ENCODE measurements around the gene FLOT2. TPM values are rescaled to one million over a fixed set of nuclear protein-coding genes. Genes with fewer than 3 reads are reported as not detected.

FLOT2 gene
- total RNA-seq, 3 donors from 2014 or later (not counting 1 experiment from before 2014, with no cell fraction given) = 132 to 152 (median 152) TPM

- Mint-ChIP-seq H3K27me3 (ENCODE audit: low read depth in 2 of 2) (no peaks in the 10 kb centered on the region), H3K4me3 (peak overlapping the region; percentile 40), H3K36me3 (no peaks in the 10 kb centered on the region), H3K9me3 (no peaks in the 10 kb centered on the region), H3K27ac (peak overlapping the region; percentile 79 to 91), H3K4me1 (peaks cover 9 to 14% of the 10 kb centered on the region in 2 donors)
- H3K36me3 ChIP-seq (ENCODE audit: control insufficient read depth, insufficient read depth, low read length) = no peaks in the 10 kb centered on the region
- 19% methylated on average over 5 of the region's 6 CpGs for WGBS (ENCODE audit: insufficient coverage)
- TF ChIP-seq, protein P1, sequence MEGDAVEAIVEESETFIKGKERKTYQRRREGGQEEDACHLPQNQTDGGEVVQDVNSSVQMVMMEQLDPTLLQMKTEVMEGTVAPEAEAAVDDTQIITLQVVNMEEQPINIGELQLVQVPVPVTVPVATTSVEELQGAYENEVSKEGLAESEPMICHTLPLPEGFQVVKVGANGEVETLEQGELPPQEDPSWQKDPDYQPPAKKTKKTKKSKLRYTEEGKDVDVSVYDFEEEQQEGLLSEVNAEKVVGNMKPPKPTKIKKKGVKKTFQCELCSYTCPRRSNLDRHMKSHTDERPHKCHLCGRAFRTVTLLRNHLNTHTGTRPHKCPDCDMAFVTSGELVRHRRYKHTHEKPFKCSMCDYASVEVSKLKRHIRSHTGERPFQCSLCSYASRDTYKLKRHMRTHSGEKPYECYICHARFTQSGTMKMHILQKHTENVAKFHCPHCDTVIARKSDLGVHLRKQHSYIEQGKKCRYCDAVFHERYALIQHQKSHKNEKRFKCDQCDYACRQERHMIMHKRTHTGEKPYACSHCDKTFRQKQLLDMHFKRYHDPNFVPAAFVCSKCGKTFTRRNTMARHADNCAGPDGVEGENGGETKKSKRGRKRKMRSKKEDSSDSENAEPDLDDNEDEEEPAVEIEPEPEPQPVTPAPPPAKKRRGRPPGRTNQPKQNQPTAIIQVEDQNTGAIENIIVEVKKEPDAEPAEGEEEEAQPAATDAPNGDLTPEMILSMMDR (IDR thresholded peaks at IDR 0.05) = no peak
- peak overlapping the region; percentile 65 for H3K27ac ChIP-seq (ENCODE audit: low read length)
- peaks cover 17% of the 10 kb centered on the region for H3K4me1 ChIP-seq (ENCODE audit: control insufficient read depth, insufficient read depth, low read length)
- H3K27me3 ChIP-seq (ENCODE audit: control insufficient read depth, insufficient read depth, low read length) = no peaks in the 10 kb centered on the region
- no peak overlapping the region for H3K4me3 ChIP-seq (ENCODE audit: low read length)
- peak; percentile 92 to 99 (median 98) for ATAC-seq
- H3K9me3 ChIP-seq (ENCODE audit: control insufficient read depth, insufficient read depth, low read length) = no peaks in the 10 kb centered on the region
- peak; percentile 23 to 68 for DNase-seq
- intact Hi-C loops (cut with micrococcal nuclease) = no loop called here
Observed at GRCh38 chr17:28871056-28871579, 26.4 kb downstream of the FLOT2 start.

- ATAC-seq (no peak), DNase-seq (no peak)
- no peaks in the 10 kb centered on the region for H3K9me3 Mint-ChIP-seq
- no peaks in the 10 kb centered on the region for H3K27me3 Mint-ChIP-seq (ENCODE audit: low read depth in 2 of 2)
- no peaks in the 10 kb centered on the region for H3K36me3 Mint-ChIP-seq
- H3K4me3 Mint-ChIP-seq = no peak overlapping the region
- H3K4me1 Mint-ChIP-seq = peaks cover 9 to 14% of the 10 kb centered on the region in 2 donors
- TF ChIP-seq, protein P1 (IDR thresholded peaks at IDR 0.05) = no peak
- 91% methylated on average over 6 of the region's 7 CpGs for WGBS (ENCODE audit: insufficient coverage)
- H3K4me3 ChIP-seq (ENCODE audit: low read length) = no peak overlapping the region
- H3K27ac ChIP-seq (ENCODE audit: low read length) = no peak overlapping the region
- H3K27me3 ChIP-seq (ENCODE audit: control insufficient read depth, insufficient read depth, low read length) = no peaks in the 10 kb centered on the region
- no peaks in the 10 kb centered on the region for H3K36me3 ChIP-seq (ENCODE audit: control insufficient read depth, insufficient read depth, low read length)
- no peak overlapping the region for H3K27ac Mint-ChIP-seq
- peaks cover 17% of the 10 kb centered on the region for H3K4me1 ChIP-seq (ENCODE audit: control insufficient read depth, insufficient read depth, low read length)
- no peaks in the 10 kb centered on the region for H3K9me3 ChIP-seq (ENCODE audit: control insufficient read depth, insufficient read depth, low read length)
- intact Hi-C loops (cut with micrococcal nuclease) = no loop called here
Observed at GRCh38 chr17:28867276-28867675, 30.3 kb downstream of the FLOT2 start.

- 86% methylated on average over 13 of the region's 13 CpGs for WGBS (ENCODE audit: insufficient coverage)
- no peak overlapping the region for H3K4me3 ChIP-seq (ENCODE audit: low read length)
- Mint-ChIP-seq H3K27ac (no peak overlapping the region), H3K27me3 (ENCODE audit: low read depth in 2 of 2) (no peaks in the 10 kb centered on the region), H3K4me1 (peaks cover 4% of the 10 kb centered on the region in 2 donors), H3K36me3 (no peaks in the 10 kb centered on the region), H3K4me3 (no peak overlapping the region), H3K9me3 (no peaks in the 10 kb centered on the region)
- intact Hi-C loops (cut with micrococcal nuclease) = no loop called here
- H3K36me3 ChIP-seq (ENCODE audit: control insufficient read depth, insufficient read depth, low read length) = no peaks in the 10 kb centered on the region
- H3K9me3 ChIP-seq (ENCODE audit: control insufficient read depth, insufficient read depth, low read length) = no peaks in the 10 kb centered on the region
- H3K27me3 ChIP-seq (ENCODE audit: control insufficient read depth, insufficient read depth, low read length) = no peaks in the 10 kb centered on the region
- ATAC-seq (no peak), DNase-seq (no peak)
- TF ChIP-seq, protein P1 (IDR thresholded peaks at IDR 0.05) = no peak
- H3K27ac ChIP-seq (ENCODE audit: low read length) = no peak overlapping the region
- H3K4me1 ChIP-seq (ENCODE audit: control insufficient read depth, insufficient read depth, low read length) = peaks cover 8% of the 10 kb centered on the region
Observed at GRCh38 chr17:28865946-28866752, 31.4 kb downstream of the FLOT2 start.
